K562 (cell line): Measurements from ENCODE around the gene PLCB1. TPM values are rescaled to one million over a fixed set of nuclear protein-coding genes. Genes with fewer than 3 reads are reported as not detected.

Experiments
- ATAC-seq: fragments of 200-7000 bp; cut with Tn5 transposase; 3 replicates; pipeline ENCODE4 v1.9.1; 2020; ENCODE audit warnings: moderate library complexity
- BruUV-seq: library from RNA; stranded (reverse); fragments of 400-500 nt; replicated peaks from 2 replicates; lab custom pipeline; 2021; lab: Mats Ljungman, UMichigan
- CTCF ChIA-PET: fragments of 300-600 bp; formaldehyde crosslinking; extraction: SDS; loops from one replicate; lab custom pipeline; 2021; ENCODE audit warnings: low intra/inter-chr PET ratio; lab: Yijun Ruan, JAX
- POLR2A ChIA-PET: fragments of 300-600, 350-650 bp; sonication (Branson Sonifier 250); formaldehyde crosslinking; extraction: SDS; loops from one replicate; lab custom pipeline; 2021; ENCODE audit warnings: antibody characterized with exemption, inconsistent platforms; lab: Yijun Ruan, JAX
- DNase-seq, 4 experiments: peaks; one replicate each; pipeline versions ENCODE4 v3.0.0 to v3.0.0-alpha.2; 2011 to 2018; ENCODE audit warnings: low spot score in 3 of 4, mixed read lengths in 3 of 4; ENCODE audit errors: extremely low read depth in 1 of 4
- FAIRE-seq: peaks from 2 replicates; lab custom pipeline; 2011; peaks lifted over from hg19 to GRCh38; lab: Jason Lieb, UNC
- H2AFZ ChIP-seq: 2 replicates; pipeline ENCODE4 v1.6.0; 2011; ENCODE audit warnings: low read depth, low read length, control low read depth, inconsistent platforms
- H3K27ac ChIP-seq: fragments of 200-600 bp; 3 replicates; pipeline ENCODE4 v1.8.0; 2011; ENCODE audit warnings: low read depth, mild to moderate bottlenecking, control low read depth, inconsistent platforms, low read length, moderate library complexity, mixed read lengths; ENCODE audit errors: extremely low read depth
- H3K27me3 ChIP-seq, 2 experiments: fragments of 300-600 bp in 1 of 2; 2 replicates in 1 of 2; 3 replicates in 1 of 2; pipeline versions ENCODE4 v1.6.0 to v1.8.0; 2011; ENCODE audit warnings: inconsistent platforms in 2 of 2, low read length in 2 of 2, mild to moderate bottlenecking in 1 of 2, mixed read lengths in 1 of 2, moderate library complexity in 1 of 2; ENCODE audit not compliant: control insufficient read depth in 2 of 2, insufficient read depth in 2 of 2
- H3K36me3 ChIP-seq: fragments of 300-600 bp; 3 replicates; pipeline ENCODE4 v1.8.0; 2011; ENCODE audit warnings: mild to moderate bottlenecking, low read length, inconsistent platforms; ENCODE audit not compliant: control insufficient read depth, insufficient read depth
- H3K4me1 ChIP-seq, 2 experiments: fragments of 200-600 bp in 1 of 2; replicated peaks in 1 of 2; 2 replicates in 1 of 2; 3 replicates in 1 of 2; pipeline versions ENCODE4 v1.5.1 to v1.8.0; 2011; ENCODE audit warnings: inconsistent platforms in 2 of 2, low read length in 2 of 2, mild to moderate bottlenecking in 1 of 2, mixed read lengths in 1 of 2, moderate library complexity in 1 of 2; ENCODE audit not compliant: control insufficient read depth in 2 of 2, insufficient read depth in 2 of 2
- H3K4me2 ChIP-seq: 2 replicates; pipeline ENCODE4 v1.6.1; 2011; ENCODE audit warnings: low read length, control low read depth, inconsistent platforms, mixed read lengths; ENCODE audit not compliant: insufficient read depth
- H3K4me3 ChIP-seq: fragments of 200-600 bp; sonication (generic), shearing (Covaris generic); 2 replicates; pipeline ENCODE4 v1.5.1; 2016; ENCODE audit warnings: control low read depth, inconsistent platforms
- H3K79me2 ChIP-seq: fragments of 200-600 bp; 3 replicates; pipeline ENCODE4 v1.8.0; 2011; ENCODE audit warnings: low read length, inconsistent platforms; ENCODE audit not compliant: control insufficient read depth, insufficient read depth
- H3K9ac ChIP-seq, 2 experiments: 2 replicates each; pipeline versions ENCODE4 v1.6.0 to v1.6.1; 2011; ENCODE audit warnings: low read depth in 2 of 2, low read length in 2 of 2, control low read depth in 1 of 2, inconsistent platforms in 1 of 2, mild to moderate bottlenecking in 1 of 2, mixed read lengths in 1 of 2; ENCODE audit not compliant: insufficient read depth in 1 of 2
- H3K9me1 ChIP-seq: one replicate; pipeline ENCODE4 v1.6.0; 2011; ENCODE audit warnings: inconsistent platforms, mild to moderate bottlenecking, low read length, moderate library complexity; ENCODE audit not compliant: control insufficient read depth, insufficient read depth
- H3K9me3 ChIP-seq: replicated peaks from 2 replicates; pipeline ENCODE4 v1.5.1; 2011; ENCODE audit warnings: low read depth, low read length, inconsistent platforms; ENCODE audit not compliant: control insufficient read depth, insufficient read depth
- H4K20me1 ChIP-seq: replicated peaks from 2 replicates; pipeline ENCODE4 v1.6.1; 2011; ENCODE audit warnings: low read length, inconsistent platforms, mixed read lengths; ENCODE audit not compliant: control insufficient read depth, insufficient read depth
- ARID1B ChIP-seq: fragments of 450-650 bp; IDR thresholded peaks from 2 replicates; pipeline ENCODE4 v1.6.1; 2016; ENCODE audit warnings: antibody characterized with exemption, mild to moderate bottlenecking, inconsistent platforms
- ATF2 ChIP-seq: sonication (generic); formaldehyde crosslinking; IDR thresholded peaks from 2 replicates; pipeline ENCODE4 v1.8.1; 2022; ENCODE audit warnings: missing genetic modification reagents
- DPF2 ChIP-seq: fragments of 450-650 bp; IDR thresholded peaks from 2 replicates; pipeline ENCODE4 v1.6.1; 2016
- ELF2 ChIP-seq: fragments of 250-450 bp; sonication (Bioruptor Pico); IDR thresholded peaks from 2 replicates; pipeline ENCODE4 v1.5.0; 2021; ENCODE audit warnings: mild to moderate bottlenecking
- ETV5 ChIP-seq: sonication (generic); formaldehyde crosslinking; IDR thresholded peaks from 2 replicates; pipeline ENCODE4 v1.4.0; 2020; ENCODE audit warnings: low read depth, mild to moderate bottlenecking, missing genetic modification reagents
- HNRNPK ChIP-seq: fragments of 200-400 bp; formaldehyde crosslinking; IDR thresholded peaks from one replicate; pipeline ENCODE4 v1.6.1; 2018; ENCODE audit warnings: mild to moderate bottlenecking, low read depth, low read length; ENCODE audit not compliant: poor library complexity, severe bottlenecking
- KLF13 ChIP-seq: fragments of 450-650 bp; IDR thresholded peaks from 2 replicates; pipeline ENCODE4 v1.6.1; 2016; ENCODE audit warnings: missing genetic modification characterization, low read depth, mild to moderate bottlenecking, missing compliant biosample characterization, moderate library complexity, borderline replicate concordance
- NUFIP1 ChIP-seq: fragments of 450-650 bp; IDR thresholded peaks from 2 replicates; pipeline ENCODE4 v1.6.1; 2018; ENCODE audit not compliant: partially characterized antibody
- PHB ChIP-seq: fragments of 250-450 bp; sonication (Bioruptor Pico); IDR thresholded peaks from 2 replicates; pipeline ENCODE4 v1.5.0; 2021
- SOX6 ChIP-seq: fragments of 450-650 bp; IDR thresholded peaks from 2 replicates; pipeline ENCODE4 v1.6.1; 2014; ENCODE audit warnings: mild to moderate bottlenecking
- SRSF7 ChIP-seq: fragments of 200-400 bp; formaldehyde crosslinking; optimal IDR thresholded peaks from 2 replicates; pipeline ENCODE3; 2017; ENCODE audit warnings: mild to moderate bottlenecking, low read depth, low read length
- TCF3 ChIP-seq: sonication (generic); formaldehyde crosslinking; IDR thresholded peaks from 2 replicates; pipeline ENCODE4 v1.4.0; 2020; ENCODE audit warnings: mild to moderate bottlenecking, missing genetic modification reagents
- TEAD1 ChIP-seq, 2 experiments: fragments of 450-650 bp in 1 of 2; sonication (generic) in 1 of 2; formaldehyde crosslinking; IDR thresholded peaks; 2 replicates each; pipeline versions ENCODE4 v1.4.0 to v1.8.0; 2020 to 2022; ENCODE audit warnings: mild to moderate bottlenecking in 2 of 2, missing genetic modification reagents in 1 of 2
- U2AF2 ChIP-seq: fragments of 200-400 bp; formaldehyde crosslinking; optimal IDR thresholded peaks from 2 replicates; pipeline ENCODE3; 2017; ENCODE audit warnings: low read depth, mild to moderate bottlenecking, low read length
- ZBTB12 ChIP-seq: fragments of 250-450 bp; sonication (Bioruptor Pico); IDR thresholded peaks from 2 replicates; pipeline ENCODE4 v1.4.0; 2020
- ZNF277 ChIP-seq: fragments of 250-450 bp; sonication (Bioruptor Pico); IDR thresholded peaks from 2 replicates; pipeline ENCODE4 v1.8.0; 2022; ENCODE audit warnings: inconsistent platforms, mild to moderate bottlenecking, moderate library complexity, borderline replicate concordance
- WGBS: fragments of 100-300 bp; shearing (Covaris generic); methylation state at CpG from one replicate; pipeline ENCODE4 v1.1.6; 2016; ENCODE audit warnings: low coverage, mixed read lengths; ENCODE audit not compliant: insufficient coverage; ENCODE audit errors: missing lambda C conversion rate; 5-methylcytosine and 5-hydroxymethylcytosine counted together
- in situ Hi-C: fragments of 300-500 bp; cut with MboI; formaldehyde crosslinking; loops from 4 replicates; pipeline ENCODE4 v1.15.0; 2018; ENCODE audit warnings: inconsistent platforms, mixed read lengths
- intact Hi-C: fragments of 100-400 bp; cut with micrococcal nuclease; formaldehyde crosslinking; loops from 2 replicates; pipeline ENCODE4 v1.14.2; 2022
- polyA plus RNA-seq, 8 experiments: library from polyadenylated mRNA; depleted of rRNA in 4 of 8; stranded (reverse) in 5 of 8; unstranded in 3 of 8; fragments of >200 nt; fragmentation: Nextera tagmentation in 2 of 8; fragmentation: Illumina TruSeq in 1 of 8; extraction: Ambion mirVana in 2 of 8; extraction: Trizol in 1 of 8; gene quantifications; 2 replicates each; pipeline versions ENCODE4 v1.2.1 to v1.2.3, GENCODE V29; 2011 to 2014; ENCODE audit warnings: inconsistent platforms in 1 of 8, missing spikeins in 1 of 8
- total RNA-seq, 7 experiments: library from RNA; depleted of rRNA in 6 of 7; stranded (reverse); fragments of >200 nt in 6 of 7; fragmentation: Illumina TruSeq in 2 of 7; extraction: Trizol in 2 of 7; gene quantifications; 2 replicates each; pipeline versions ENCODE4 v1.2.1 to v1.2.3, GENCODE V29; 2011 to 2021; ENCODE audit warnings: low replicate concordance in 1 of 7
- TF ChIP-seq, protein P1 (sequence below): sonication (generic); formaldehyde crosslinking; IDR thresholded peaks from 2 replicates; pipeline ENCODE4 v1.9.0; 2022; ENCODE audit warnings: mild to moderate bottlenecking, missing genetic modification reagents
- TF ChIP-seq, protein P2 (sequence below): fragments of 250-450 bp; sonication (Bioruptor Pico); IDR thresholded peaks from 2 replicates; pipeline ENCODE4 v1.5.0; 2022; ENCODE audit warnings: mild to moderate bottlenecking

PLCB1 gene
- total and polyA plus RNA-seq, 9 of the 15 experiments (the other 6 are each of a cell fraction or from before 2014, with no cell fraction given), result 0.34 to 3.1 (median 1.3) TPM

DNA sequence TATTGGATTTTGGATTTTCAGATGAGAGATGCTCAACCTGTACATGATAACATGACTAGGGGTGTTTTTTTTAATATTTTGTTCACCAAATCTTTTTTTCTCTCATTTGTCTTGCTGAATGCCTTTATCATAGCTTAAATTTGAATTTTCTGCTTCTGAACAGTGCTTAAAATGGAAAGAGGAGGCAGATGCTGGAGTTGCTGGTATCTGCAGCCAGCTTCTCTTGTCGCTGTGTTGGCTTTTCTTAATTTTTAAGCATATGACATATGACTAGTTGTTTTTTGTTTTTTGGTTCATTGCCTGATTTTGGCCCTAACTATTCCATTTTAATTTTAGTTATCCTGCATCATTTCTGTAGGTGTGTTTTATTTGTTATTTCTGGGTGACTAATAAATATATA is 196.1 kb downstream of the PLCB1 start:
- 0% methylated on average over 1 of the region's 1 CpG for WGBS
- no peak for DNase-seq
- in situ Hi-C loops (no loop called here), intact Hi-C loops (no loop called here)
- FAIRE-seq, result no peak
- H3K9ac ChIP-seq, result no peak overlapping the region
- H3K9me1 ChIP-seq, result no peaks in the 10 kb centered on the region
- no peak overlapping the region for H3K27ac ChIP-seq
- H3K4me2 ChIP-seq, result no peak overlapping the region
- H3K36me3 ChIP-seq, result no peaks in the 10 kb centered on the region
- no peaks in the 10 kb centered on the region for H3K27me3 ChIP-seq
- BruUV-seq, result no TSS peak
- H3K79me2 ChIP-seq, result no peaks in the 10 kb centered on the region
- no peaks in the 10 kb centered on the region for H4K20me1 ChIP-seq
- no peaks in the 10 kb centered on the region for H3K9me3 ChIP-seq
- H2AFZ ChIP-seq, result no peak overlapping the region
- no peaks in the 10 kb centered on the region for H3K4me1 ChIP-seq
- CTCF ChIA-PET, result no interaction called here
- no peak for ATAC-seq
- no peak overlapping the region for H3K4me3 ChIP-seq
- POLR2A ChIA-PET, result no interaction called here
- no peak for TF ChIP-seq HNRNPK
- TF ChIP-seq ELF2, result no peak
- TF ChIP-seq, protein P1, sequence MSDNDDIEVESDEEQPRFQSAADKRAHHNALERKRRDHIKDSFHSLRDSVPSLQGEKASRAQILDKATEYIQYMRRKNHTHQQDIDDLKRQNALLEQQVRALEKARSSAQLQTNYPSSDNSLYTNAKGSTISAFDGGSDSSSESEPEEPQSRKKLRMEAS, result no peak
- TF ChIP-seq, protein P2, sequence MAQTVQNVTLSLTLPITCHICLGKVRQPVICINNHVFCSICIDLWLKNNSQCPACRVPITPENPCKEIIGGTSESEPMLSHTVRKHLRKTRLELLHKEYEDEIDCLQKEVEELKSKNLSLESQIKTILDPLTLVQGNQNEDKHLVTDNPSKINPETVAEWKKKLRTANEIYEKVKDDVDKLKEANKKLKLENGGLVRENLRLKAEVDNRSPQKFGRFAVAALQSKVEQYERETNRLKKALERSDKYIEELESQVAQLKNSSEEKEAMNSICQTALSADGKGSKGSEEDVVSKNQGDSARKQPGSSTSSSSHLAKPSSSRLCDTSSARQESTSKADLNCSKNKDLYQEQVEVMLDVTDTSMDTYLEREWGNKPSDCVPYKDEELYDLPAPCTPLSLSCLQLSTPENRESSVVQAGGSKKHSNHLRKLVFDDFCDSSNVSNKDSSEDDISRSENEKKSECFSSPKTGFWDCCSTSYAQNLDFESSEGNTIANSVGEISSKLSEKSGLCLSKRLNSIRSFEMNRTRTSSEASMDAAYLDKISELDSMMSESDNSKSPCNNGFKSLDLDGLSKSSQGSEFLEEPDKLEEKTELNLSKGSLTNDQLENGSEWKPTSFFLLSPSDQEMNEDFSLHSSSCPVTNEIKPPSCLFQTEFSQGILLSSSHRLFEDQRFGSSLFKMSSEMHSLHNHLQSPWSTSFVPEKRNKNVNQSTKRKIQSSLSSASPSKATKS (CRISPR knock-in tag), result no peak
- TF ChIP-seq ARID1B, result no peak
- no peak for TF ChIP-seq NUFIP1
- TF ChIP-seq ZNF277 (CRISPR knock-in tag), result no peak
- TF ChIP-seq TEAD1 (CRISPR knock-in tag; IDR thresholded peaks at IDR 0.05), result no peak
- TF ChIP-seq U2AF2, result no peak
- no peak for TF ChIP-seq KLF13 (tag)
- TF ChIP-seq DPF2, result no peak
- no peak for TF ChIP-seq SOX6
- TF ChIP-seq ETV5 (CRISPR knock-in tag), result no peak
- TF ChIP-seq ZBTB12 (CRISPR knock-in tag), result no peak
- TF ChIP-seq PHB (CRISPR knock-in tag), result no peak
- no peak for TF ChIP-seq TCF3
- no peak for TF ChIP-seq ATF2
- TF ChIP-seq SRSF7, result no peak
